Activated naive CD8-positive, alpha-beta T cell treated with anti-CD3 and anti-CD28 coated beads, Interleukin-2, amount 50 U/mL, for 16 hours (primary cell): Measurements from ENCODE around the gene GPC6.
"Not testable (repeated sequence)": the region's sequence is repeated elsewhere in the genome, so short reads cannot be mapped to it uniquely, and the experiment has no call there.

ENCODE experiments used
- DNase-seq: peaks from one replicate; pipeline ENCODE4 v3.0.0-alpha.2; 2020; ENCODE audit warnings: low read depth, low spot score

GPC6 gene

DNA sequence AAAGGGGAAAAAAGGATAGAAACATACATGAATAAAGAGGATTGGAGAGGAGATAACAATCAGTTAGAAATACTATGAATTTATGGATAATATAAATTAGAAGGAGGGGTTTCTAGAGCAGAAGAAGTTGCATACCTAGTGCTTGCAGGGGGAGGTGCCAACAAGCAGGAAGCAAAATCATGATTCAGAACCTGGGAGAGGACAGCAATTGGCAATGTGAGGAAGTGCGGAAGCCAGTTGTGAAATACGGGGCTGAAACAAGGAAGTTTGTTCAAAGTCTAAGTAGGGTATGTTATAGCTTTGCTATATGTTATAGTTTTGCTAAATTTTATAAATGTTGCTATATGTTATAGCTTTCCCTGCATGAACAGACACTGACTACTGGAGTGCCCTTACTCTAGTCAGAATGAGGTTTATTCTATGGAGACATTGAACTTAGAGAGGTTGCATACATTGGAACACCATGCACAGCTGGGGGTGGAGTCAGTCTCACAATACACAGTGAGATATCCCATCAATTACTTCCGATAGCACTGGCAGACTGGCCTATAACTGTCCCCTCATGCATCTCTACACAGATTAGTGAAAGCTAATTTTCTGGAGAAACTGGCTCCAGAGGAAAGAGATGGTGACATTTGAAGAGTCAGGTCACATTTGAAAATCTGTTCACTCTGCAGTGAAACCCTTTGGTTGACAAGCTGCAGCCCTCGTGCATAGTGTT, 92.1 kb downstream of the GPC6 start:
- DNase-seq, result no peak

DNA sequence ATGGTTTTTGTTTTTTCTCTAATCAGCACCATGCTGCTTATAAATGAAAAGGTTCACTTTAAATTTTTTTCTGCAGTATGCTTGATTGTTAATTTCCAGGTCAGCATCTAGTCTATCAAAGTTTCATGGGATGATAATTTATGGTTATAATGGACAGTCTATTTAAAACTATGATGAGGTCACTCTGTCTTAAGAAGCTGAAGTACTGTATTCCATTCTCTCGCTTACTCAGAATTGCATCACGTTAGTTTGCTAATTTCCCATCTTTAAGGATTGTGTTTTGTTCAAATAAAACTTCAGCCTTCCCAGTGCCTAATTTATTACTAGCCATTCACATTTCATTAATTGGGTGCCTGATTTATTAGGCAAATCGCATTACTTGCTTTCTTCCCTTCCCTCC, 94.3 kb downstream of the GPC6 start:
- DNase-seq, result no peak

DNA sequence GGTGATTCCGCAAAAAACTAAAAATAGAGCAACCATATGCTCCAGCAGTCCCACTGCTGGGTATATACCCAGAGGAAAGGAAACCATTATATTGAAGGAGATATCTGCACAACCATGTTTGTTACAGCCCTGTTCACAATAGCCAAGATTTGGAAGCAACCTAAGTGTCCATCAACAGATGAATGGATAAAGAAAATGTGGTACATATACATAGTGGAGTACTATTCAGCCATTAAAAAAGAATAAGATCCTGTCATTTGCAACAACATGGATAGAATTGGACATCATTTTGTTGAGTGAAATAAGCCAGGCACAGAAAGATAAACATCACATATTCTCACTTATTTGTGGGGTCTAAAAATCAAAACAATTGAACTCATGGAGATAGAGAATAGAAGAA, 97.3 kb downstream of the GPC6 start:
- DNase-seq, result not testable (repeated sequence)

DNA sequence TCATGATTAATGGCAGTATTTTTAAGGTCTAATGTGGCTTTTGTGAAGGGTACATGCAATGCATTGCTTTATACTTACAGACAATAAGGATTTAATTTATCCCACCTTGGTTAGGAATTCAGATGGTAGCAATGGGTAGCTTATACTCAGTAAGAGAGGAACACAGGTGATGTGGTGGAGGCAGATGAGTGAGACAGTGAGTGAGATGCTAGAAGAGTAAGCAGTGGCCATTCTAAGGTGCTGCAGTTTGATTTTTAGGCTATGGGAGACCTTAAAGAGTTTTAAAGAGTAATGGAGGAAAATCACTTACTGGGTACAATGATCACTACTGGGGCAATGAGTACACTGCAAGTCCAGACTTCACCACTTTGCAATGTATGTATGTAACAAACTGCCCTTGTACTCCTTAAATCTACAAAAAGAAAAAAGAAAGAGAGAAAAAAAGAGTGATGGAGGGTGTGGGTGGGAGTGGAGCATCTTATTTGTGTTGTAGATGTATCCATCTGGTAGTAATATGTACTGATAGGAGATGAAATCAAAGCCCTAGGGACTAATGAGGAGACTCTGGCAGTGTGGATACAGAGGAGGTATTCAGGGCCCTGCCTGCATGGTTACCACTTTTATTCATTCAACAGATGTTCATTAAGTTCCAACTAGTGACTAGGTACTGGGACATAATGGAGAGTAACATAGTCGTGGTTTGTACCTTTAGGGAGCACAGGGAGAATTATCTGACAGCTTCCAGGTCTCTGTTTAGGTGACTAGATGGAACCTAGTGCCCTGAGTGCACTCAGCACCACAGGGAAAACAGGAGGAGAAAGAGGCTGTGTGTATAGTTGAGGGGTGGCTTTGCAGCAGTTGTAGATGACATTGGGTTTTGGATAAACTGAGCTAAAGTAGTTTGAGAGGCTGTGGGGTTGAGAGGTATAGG, 99.0 kb downstream of the GPC6 start:
- no peak for DNase-seq

- no peak for DNase-seq
Observed at GRCh38 chr13:93326234-93326811, 99.7 kb downstream of the GPC6 start.

- DNase-seq, result no peak
Observed at GRCh38 chr13:93328943-93329342, 102.3 kb downstream of the GPC6 start.

DNA sequence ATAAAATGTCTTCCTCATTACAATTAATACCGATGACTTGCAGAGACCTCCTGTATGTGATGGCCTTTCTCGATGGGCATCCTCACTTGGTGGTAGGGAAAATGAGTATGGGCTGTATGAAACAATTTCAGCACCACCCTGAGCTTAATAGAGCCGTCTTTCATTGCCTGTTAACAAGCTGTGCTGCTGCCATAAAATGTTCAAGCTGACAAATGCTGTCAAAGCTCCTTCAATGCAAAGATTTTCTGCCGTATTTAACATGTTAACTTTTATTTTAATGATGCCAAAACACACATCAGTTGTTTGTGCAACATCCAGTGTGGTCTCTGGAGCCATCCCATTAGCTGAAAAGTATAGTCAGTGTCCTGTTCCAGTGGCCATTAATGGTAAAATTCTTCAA, 110.1 kb downstream of the GPC6 start:
- no peak for DNase-seq

DNA sequence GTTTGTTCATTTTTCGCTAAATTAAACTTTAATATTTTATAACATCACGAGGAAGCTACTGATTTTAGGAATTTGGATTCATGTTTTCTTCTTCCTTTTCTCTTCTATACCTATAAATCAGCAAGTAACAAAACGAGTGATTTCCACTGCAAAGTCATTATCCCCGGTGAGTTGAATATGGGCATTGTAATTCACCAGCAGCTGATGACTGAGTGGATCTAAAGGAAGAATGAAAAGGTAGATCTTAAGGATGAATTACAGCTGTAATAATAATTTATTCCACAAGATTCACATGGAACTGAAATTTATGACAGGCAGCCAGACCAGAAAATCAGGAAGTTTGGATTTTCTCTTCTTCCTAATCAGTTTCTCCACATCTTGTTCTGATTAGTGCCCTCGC, 111.4 kb downstream of the GPC6 start:
- no peak for DNase-seq

GRCh38 chr13:93338906-93339305, 112.3 kb downstream of the GPC6 start:
- no peak for DNase-seq

DNA sequence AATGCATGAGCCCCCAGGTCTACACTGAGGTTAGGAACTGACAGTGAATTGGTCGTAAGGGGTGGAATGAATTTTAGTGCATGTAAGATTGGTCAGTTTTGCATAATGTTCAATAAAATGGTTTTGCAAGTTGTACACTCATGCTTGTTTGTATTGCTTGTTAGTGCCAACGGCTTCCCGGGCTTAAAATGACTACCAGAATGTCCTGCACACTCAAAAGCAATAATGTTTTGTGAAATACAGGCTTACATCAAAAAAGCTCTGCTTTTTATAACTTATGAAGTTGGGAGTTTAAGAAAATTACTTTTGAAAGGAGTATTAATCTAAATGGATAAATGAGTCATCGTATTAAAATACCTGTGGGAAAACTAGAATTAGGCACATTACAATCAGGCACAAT, 112.9 kb downstream of the GPC6 start:
- no peak for DNase-seq

DNA sequence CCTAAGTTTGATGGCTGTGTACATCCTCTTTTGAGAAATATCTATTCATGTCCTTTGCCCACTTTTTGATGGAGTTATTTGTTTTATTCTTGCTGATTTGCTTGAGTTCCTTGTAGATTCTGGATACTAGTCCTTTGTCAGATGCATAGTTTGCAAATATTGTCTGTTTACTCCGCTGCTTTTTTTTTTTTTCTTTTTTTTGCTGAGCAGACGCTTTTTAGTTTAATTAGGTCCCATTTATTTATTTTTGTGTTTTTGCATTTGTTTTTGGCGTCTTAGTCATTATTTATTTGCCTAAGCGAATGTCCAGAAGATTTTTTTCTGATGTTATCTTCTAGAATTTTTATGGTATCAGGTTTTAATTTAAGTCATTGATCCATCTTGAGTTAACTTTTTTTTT, 114.9 kb downstream of the GPC6 start:
- no peak for DNase-seq

DNA sequence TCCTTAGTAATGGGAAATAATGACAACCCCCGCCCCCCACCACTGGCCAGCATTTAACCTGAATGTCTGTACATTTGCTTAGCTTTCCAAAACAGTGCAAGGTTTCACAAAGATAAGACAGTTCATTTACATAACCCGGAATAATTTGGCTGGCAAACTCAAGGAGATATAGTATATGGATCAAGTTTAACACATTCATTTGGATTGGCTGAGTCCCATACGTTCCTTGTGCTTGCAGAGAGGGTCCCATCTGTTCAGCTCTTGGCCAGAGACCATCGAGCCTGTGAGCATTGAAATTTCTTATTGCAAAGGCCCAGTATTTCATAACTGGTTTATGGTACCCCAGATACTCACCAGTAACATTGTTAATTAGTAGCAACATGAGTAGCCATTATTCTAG, 116.5 kb downstream of the GPC6 start:
- DNase-seq, result no peak

GRCh38 chr13:93344048-93344705, 117.6 kb downstream of the GPC6 start:
- no peak for DNase-seq

- DNase-seq, result no peak
Observed at GRCh38 chr13:93345024-93345423, 118.4 kb downstream of the GPC6 start.

- no peak for DNase-seq
Observed at GRCh38 chr13:93345770-93346169, 119.2 kb downstream of the GPC6 start.

- no peak for DNase-seq
Observed at GRCh38 chr13:93352616-93353015, 126.0 kb downstream of the GPC6 start.

- no peak for DNase-seq
Observed at GRCh38 chr13:93355094-93355493, 128.5 kb downstream of the GPC6 start.

DNA sequence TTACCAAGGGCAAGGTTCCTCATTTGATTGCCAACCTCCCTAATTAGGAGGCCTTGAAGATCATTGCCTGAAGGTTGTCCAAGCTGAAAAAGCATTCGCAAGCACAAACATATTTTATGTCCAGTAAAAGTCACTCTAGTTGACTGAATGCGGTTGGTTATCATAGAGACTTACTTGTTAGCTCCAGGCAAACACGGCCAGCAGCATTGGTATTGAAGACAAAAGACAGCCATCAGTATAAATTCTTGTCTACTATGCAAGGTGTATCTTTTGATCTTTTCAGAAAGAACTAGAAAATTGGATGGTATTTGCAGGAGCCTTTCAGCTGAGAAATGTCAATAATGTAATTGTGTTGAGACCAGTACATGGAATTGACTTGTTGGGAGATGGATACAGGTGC, 129.9 kb downstream of the GPC6 start:
- no peak for DNase-seq

DNA sequence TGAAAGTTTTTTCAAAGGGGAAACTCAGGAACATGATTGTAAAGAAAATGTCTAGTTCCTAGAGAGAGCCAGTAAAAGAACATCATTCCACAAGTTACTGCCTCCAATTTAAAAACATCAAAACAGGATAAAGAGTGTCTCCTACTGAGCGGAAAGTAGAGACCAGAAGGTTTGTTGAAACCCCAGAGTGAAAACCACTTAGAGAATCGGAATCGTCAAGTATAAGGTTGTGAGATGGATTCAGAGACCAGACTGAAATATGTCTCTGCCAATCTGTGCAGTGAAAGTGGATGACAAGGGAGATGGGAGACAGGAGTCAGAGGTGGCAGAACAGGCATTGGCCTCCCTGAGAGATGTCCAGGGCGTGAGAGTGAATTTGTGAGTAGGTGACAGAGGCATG, 133.4 kb downstream of the GPC6 start:
- no peak for DNase-seq

GRCh38 chr13:93361703-93362102, 135.1 kb downstream of the GPC6 start:
- DNase-seq, result no peak

DNA sequence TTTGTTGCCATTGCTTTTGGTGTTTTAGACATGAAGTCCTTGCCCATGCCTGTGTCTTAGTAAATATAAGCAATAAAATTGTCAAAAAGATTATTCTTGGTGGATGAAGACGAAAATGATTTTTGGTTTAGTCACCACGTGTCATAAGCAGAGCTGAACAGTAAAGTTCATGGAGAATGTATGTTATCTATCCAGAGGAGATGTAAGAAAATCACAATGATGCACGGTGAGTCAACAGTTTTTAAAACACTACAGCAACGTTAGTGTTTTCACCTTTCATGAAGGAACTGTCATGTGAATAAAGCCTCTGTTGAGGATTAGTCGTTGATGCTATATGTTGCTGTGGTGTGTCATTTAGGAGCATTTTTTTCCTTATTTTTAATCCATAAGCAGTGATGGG, 137.6 kb downstream of the GPC6 start:
- DNase-seq, result no peak

- DNase-seq, result no peak
Observed at GRCh38 chr13:93368296-93368695, 141.7 kb downstream of the GPC6 start.
